Motor neuron (in vitro differentiated cells): ENCODE data around the gene BCL10. TPM values are rescaled to one million over a fixed set of nuclear protein-coding genes. Genes with fewer than 3 reads are reported as not detected.
"Not testable (repeated sequence)": the region's sequence is repeated elsewhere in the genome, so short reads cannot be mapped to it uniquely, and the experiment has no call there.

Source experiments
- ATAC-seq, 8 experiments: fragments of 200-7000 bp; cut with Tn5 transposase; replicated peaks in 6 of 8; 2 replicates each; pipeline ENCODE4 v1.8.0; 2021; ENCODE audit warnings: mild to moderate bottlenecking in 8 of 8, moderate library complexity in 8 of 8
- H3K27ac ChIP-seq, 2 donors: fragments of 250-450 bp; sonication (Bioruptor Pico); 2 replicates each; pipeline ENCODE4 v1.9.0; 2021; ENCODE audit warnings: antibody characterized with exemption in 2 of 2, mild to moderate bottlenecking in 2 of 2, moderate library complexity in 1 of 2
- H3K4me1 ChIP-seq, 2 donors: fragments of 250-450 bp; sonication (Bioruptor Pico); replicated peaks in 1 of 2; 2 replicates each; pipeline ENCODE4 v1.6.1; 2021; ENCODE audit warnings: antibody characterized with exemption in 2 of 2, mild to moderate bottlenecking in 2 of 2, moderate library complexity in 1 of 2
- H3K4me3 ChIP-seq, 5 donors: fragments of 250-450 bp; sonication (Bioruptor Pico); 2 replicates each; pipeline ENCODE4 v1.9.0; 2021; ENCODE audit warnings: antibody characterized with exemption in 5 of 5, mild to moderate bottlenecking in 5 of 5, moderate library complexity in 4 of 5
- WGBS, 10 experiments: fragments of 450-650 bp; shearing (Covaris generic); methylation state at CpG; one replicate each; pipeline ENCODE4 v1.0.0; 2022; 5-methylcytosine and 5-hydroxymethylcytosine counted together
- in situ Hi-C, 9 experiments: fragments of 400-800 bp; cut with MboI; loops; one replicate each; pipeline ENCODE4 v1.15.0; 2021; ENCODE audit warnings: low sequenced_read_pairs in 9 of 9, low pct_unique_long_range_greater_than_20kb in 2 of 9; ENCODE audit not compliant: unreplicated experiment in 9 of 9
- total RNA-seq, 8 experiments: library from RNA; unstranded; fragments of 300-600 nt; gene quantifications; 2 replicates each; pipeline versions ENCODE4 v1.2.3 to v1.2.4, GENCODE V29; 2022

Gene BCL10
- total RNA-seq, 8 experiments from 2014 or later = 22.5 to 30.7 (median 27.1) TPM

GRCh38 chr1:85258536-85259117 lies 17.8 kb downstream of the BCL10 start:
- Histone ChIP-seq H3K4me1 (peaks cover 11 to 15% of the 10 kb centered on the region in 2 donors), H3K4me3 (peak overlapping the region; percentile 64 to 95 (median 73)), H3K27ac (peak overlapping the region; percentile 89 to 95)
- in situ Hi-C loops = loop anchor here in 7 of 9 experiments (5.0 to 25.0 kb wide), 5 partner anchors 146 to 321 kb away; no protein-coding TSS in a partner anchor
- ATAC-seq = peak in 3 of 8 experiments; percentile 4 to 18 (median 9)
- WGBS, 10 experiments = 0 to 40% (median 6%) methylated on average over 1 to 14 of the region's 19 CpGs; no CpG with 5 or more reads in 1 of the 10 experiments

- not testable (repeated sequence) for H3K4me1 ChIP-seq, ATAC-seq, H3K4me3 ChIP-seq, H3K27ac ChIP-seq
- 57 to 100% (median 78%) methylated on average over 1 to 3 of the region's 3 CpGs; no CpG with 5 or more reads in 3 of the 10 experiments for WGBS, 10 experiments
- in situ Hi-C loops = loop anchor here in 1 of 9 experiments (10.0 kb wide), 1 partner anchor 144 kb away; no protein-coding TSS in a partner anchor
These were observed 27.4 kb downstream of the BCL10 start for GRCh38 chr1:85249042-85249441.

GRCh38 chr1:85245891-85246290 lies 30.5 kb downstream of the BCL10 start:
- Histone ChIP-seq H3K4me3 (no peak overlapping the region), H3K27ac (no peak overlapping the region), H3K4me1 (no peaks in the 10 kb centered on the region)
- in situ Hi-C loops = loop anchor here in 1 of 9 experiments (10.0 kb wide), 1 partner anchor 141 kb away; no protein-coding TSS in a partner anchor
- ATAC-seq = no peak
- 20 to 90% (median 68%) methylated on average over 1 of the region's 1 CpG; no CpG with 5 or more reads in 2 of the 10 experiments for WGBS, 10 experiments

- no peaks in the 10 kb centered on the region for H3K4me1 ChIP-seq
- WGBS, 10 experiments = 43 to 100% (median 83%) methylated on average over 1 of the region's 1 CpG; no CpG with 5 or more reads in 4 of the 10 experiments
- no peak overlapping the region for H3K27ac ChIP-seq
- no peak for ATAC-seq
- in situ Hi-C loops = loop anchor here in 1 of 9 experiments (10.0 kb wide), 1 partner anchor 141 kb away; no protein-coding TSS in a partner anchor
- H3K4me3 ChIP-seq = no peak overlapping the region
These were observed 31.0 kb downstream of the BCL10 start for GRCh38 chr1:85245456-85245855.

GRCh38 chr1:85244271-85245061 lies 32.0 kb downstream of the BCL10 start:
- 0 to 88% (median 69%) methylated on average over 1 to 4 of the region's 4 CpGs for WGBS, 10 experiments
- ATAC-seq = peak in 4 of 8 experiments; percentile 21 to 58 (median 32)
- Histone ChIP-seq H3K27ac (no peak overlapping the region), H3K4me1 (no peaks in the 10 kb centered on the region), H3K4me3 (no peak overlapping the region)
- in situ Hi-C loops = loop anchor here in 1 of 9 experiments (10.0 kb wide), 1 partner anchor 140 kb away; no protein-coding TSS in a partner anchor

GRCh38 chr1:85243372-85243771 lies 33.1 kb downstream of the BCL10 start:
- no peak overlapping the region for H3K4me3 ChIP-seq
- in situ Hi-C loops = loop anchor here in 1 of 9 experiments (10.0 kb wide), 1 partner anchor 139 kb away; no protein-coding TSS in a partner anchor
- no peak overlapping the region for H3K27ac ChIP-seq
- H3K4me1 ChIP-seq = no peaks in the 10 kb centered on the region
- ATAC-seq = peak in 1 of 8 experiments; percentile 55

GRCh38 chr1:85240643-85241042 lies 35.8 kb downstream of the BCL10 start:
- 10 to 93% (median 71%) methylated on average over 1 of the region's 1 CpG for WGBS, 10 experiments
- no peak overlapping the region for H3K4me3 ChIP-seq

GRCh38 chr1:85240174-85240601 lies 36.2 kb downstream of the BCL10 start:
- Histone ChIP-seq H3K27ac (no peak overlapping the region), H3K4me1 (no peaks in the 10 kb centered on the region), H3K4me3 (no peak overlapping the region)
- in situ Hi-C loops = loop anchor here in 1 of 9 experiments (10.0 kb wide), 1 partner anchor 135 kb away; no protein-coding TSS in a partner anchor
- ATAC-seq = peak in 3 of 8 experiments; percentile 42 to 61 (median 54)
- WGBS, 10 experiments = 0 to 67% (median 46%) methylated on average over 1 of the region's 1 CpG; no CpG with 5 or more reads in 2 of the 10 experiments

More at GRCh38 chr1:85240643-85241042, 35.8 kb downstream of the BCL10 start:
- in situ Hi-C loops = loop anchor here in 1 of 9 experiments (10.0 kb wide), 1 partner anchor 136 kb away; no protein-coding TSS in a partner anchor
- ATAC-seq = no peak
- Histone ChIP-seq H3K27ac (no peak overlapping the region), H3K4me1 (no peaks in the 10 kb centered on the region)

GRCh38 chr1:85237613-85238012 lies 38.8 kb downstream of the BCL10 start:
- no peak overlapping the region for H3K27ac ChIP-seq
- ATAC-seq = no peak
- WGBS, 10 experiments = 71 to 100% (median 100%) methylated on average over 1 of the region's 1 CpG; no CpG with 5 or more reads in 4 of the 10 experiments
- no peak overlapping the region for H3K4me3 ChIP-seq
- H3K4me1 ChIP-seq = no peaks in the 10 kb centered on the region
- in situ Hi-C loops = loop anchor here in 1 of 9 experiments (10.0 kb wide), 1 partner anchor 293 kb away; no protein-coding TSS in a partner anchor

- no peak overlapping the region for H3K27ac ChIP-seq
- ATAC-seq = peak in 1 of 8 experiments; percentile 51
- in situ Hi-C loops = loop anchor here in 1 of 9 experiments (10.0 kb wide), 1 partner anchor 286 kb away; no protein-coding TSS in a partner anchor
- peaks cover 0 to 1% of the 10 kb centered on the region in 2 donors for H3K4me1 ChIP-seq
- WGBS, 10 experiments = 59 to 94% (median 90%) methylated on average over 3 to 8 of the region's 8 CpGs; no CpG with 5 or more reads in 1 of the 10 experiments
- H3K4me3 ChIP-seq = no peak overlapping the region
These were observed 46.0 kb downstream of the BCL10 start for GRCh38 chr1:85230305-85230977.

- Histone ChIP-seq H3K4me3 (no peak overlapping the region), H3K27ac (no peak overlapping the region), H3K4me1 (peaks cover 0 to 5% of the 10 kb centered on the region in 2 donors)
- ATAC-seq = peak in 1 of 8 experiments; percentile 35
- in situ Hi-C loops = loop anchor here in 1 of 9 experiments (10.0 kb wide), 1 partner anchor 285 kb away; no protein-coding TSS in a partner anchor
- WGBS, 10 experiments = 29 to 93% (median 73%) methylated on average over 1 to 6 of the region's 6 CpGs; no CpG with 5 or more reads in 1 of the 10 experiments
These were observed 46.8 kb downstream of the BCL10 start for GRCh38 chr1:85229574-85230097.

- in situ Hi-C loops = no loop called here
- ATAC-seq = no peak
- H3K4me1 ChIP-seq = peaks cover 0 to 5% of the 10 kb centered on the region in 2 donors
- no peak overlapping the region for H3K4me3 ChIP-seq
- 0 to 100% (median 69%) methylated on average over 1 of the region's 1 CpG for WGBS, 10 experiments
- H3K27ac ChIP-seq = no peak overlapping the region
These were observed 47.5 kb downstream of the BCL10 start for GRCh38 chr1:85228972-85229371.
